Brain microvascular endothelial cell (primary cell): ENCODE measurements around the gene ANKRD55.
"Not testable (repeated sequence)": the region's sequence is repeated elsewhere in the genome, so short reads cannot be mapped to it uniquely, and the experiment has no call there.

ENCODE experiments used
- DNase-seq: peaks from one replicate; pipeline ENCODE4 v3.0.0-alpha.2; 2020
- H3K27ac ChIP-seq: fragments of 250-450 bp; sonication (Bioruptor Pico); 2 replicates; pipeline ENCODE4 v1.5.1; 2020; ENCODE audit warnings: mild to moderate bottlenecking, moderate library complexity
- H3K27me3 ChIP-seq: fragments of 250-450 bp; sonication (Bioruptor Pico); replicated peaks from 2 replicates; pipeline ENCODE4 v1.5.1; 2020; ENCODE audit warnings: mild to moderate bottlenecking
- H3K36me3 ChIP-seq: fragments of 250-450 bp; sonication (Bioruptor Pico); replicated peaks from 2 replicates; pipeline ENCODE4 v1.5.1; 2020; ENCODE audit warnings: mild to moderate bottlenecking
- H3K4me3 ChIP-seq: 2 replicates; pipeline ENCODE4 v1.5.1; 2011; ENCODE audit warnings: low read depth, mild to moderate bottlenecking, control low read depth, low read length, moderate library complexity
- in situ Hi-C: cut with HindIII; loops from 2 replicates; pipeline ENCODE4 v1.10.0; 2017; ENCODE audit warnings: low sequenced_read_pairs, low pct_ligation_motif_present
- TF ChIP-seq, protein P1 (sequence below): IDR thresholded peaks from 2 replicates; pipeline ENCODE4 v1.5.1; 2011; ENCODE audit warnings: low read depth, mild to moderate bottlenecking, moderate library complexity, low read length, control low read depth, inconsistent platforms; ENCODE audit errors: missing control alignments

Gene ANKRD55

DNA sequence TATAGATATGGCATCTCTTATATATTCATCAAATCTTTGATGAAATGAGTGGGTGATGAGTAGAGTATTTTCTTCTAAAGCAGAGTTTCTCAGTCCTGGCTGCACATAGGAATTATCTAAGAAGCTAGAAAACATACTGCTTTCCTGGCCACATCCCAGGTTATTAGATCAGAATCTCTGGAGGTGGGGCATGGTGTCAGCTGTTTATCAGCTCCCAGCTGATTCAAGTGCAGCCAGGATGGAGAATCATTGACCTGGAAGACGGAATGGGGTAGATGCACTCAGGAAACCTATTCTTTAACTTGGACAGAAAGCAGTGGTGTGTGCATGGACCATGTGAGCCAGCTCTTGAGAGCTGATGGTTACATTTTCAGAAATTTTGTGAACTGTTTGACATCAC is 130.2 kb downstream of the ANKRD55 start:
- in situ Hi-C loops = no loop called here
- H3K27me3 ChIP-seq = no peaks in the 10 kb centered on the region
- H3K27ac ChIP-seq = no peak overlapping the region
- TF ChIP-seq, protein P1, sequence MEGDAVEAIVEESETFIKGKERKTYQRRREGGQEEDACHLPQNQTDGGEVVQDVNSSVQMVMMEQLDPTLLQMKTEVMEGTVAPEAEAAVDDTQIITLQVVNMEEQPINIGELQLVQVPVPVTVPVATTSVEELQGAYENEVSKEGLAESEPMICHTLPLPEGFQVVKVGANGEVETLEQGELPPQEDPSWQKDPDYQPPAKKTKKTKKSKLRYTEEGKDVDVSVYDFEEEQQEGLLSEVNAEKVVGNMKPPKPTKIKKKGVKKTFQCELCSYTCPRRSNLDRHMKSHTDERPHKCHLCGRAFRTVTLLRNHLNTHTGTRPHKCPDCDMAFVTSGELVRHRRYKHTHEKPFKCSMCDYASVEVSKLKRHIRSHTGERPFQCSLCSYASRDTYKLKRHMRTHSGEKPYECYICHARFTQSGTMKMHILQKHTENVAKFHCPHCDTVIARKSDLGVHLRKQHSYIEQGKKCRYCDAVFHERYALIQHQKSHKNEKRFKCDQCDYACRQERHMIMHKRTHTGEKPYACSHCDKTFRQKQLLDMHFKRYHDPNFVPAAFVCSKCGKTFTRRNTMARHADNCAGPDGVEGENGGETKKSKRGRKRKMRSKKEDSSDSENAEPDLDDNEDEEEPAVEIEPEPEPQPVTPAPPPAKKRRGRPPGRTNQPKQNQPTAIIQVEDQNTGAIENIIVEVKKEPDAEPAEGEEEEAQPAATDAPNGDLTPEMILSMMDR = no peak
- H3K36me3 ChIP-seq = no peaks in the 10 kb centered on the region
- H3K4me3 ChIP-seq = no peak overlapping the region
- no peak for DNase-seq

DNA sequence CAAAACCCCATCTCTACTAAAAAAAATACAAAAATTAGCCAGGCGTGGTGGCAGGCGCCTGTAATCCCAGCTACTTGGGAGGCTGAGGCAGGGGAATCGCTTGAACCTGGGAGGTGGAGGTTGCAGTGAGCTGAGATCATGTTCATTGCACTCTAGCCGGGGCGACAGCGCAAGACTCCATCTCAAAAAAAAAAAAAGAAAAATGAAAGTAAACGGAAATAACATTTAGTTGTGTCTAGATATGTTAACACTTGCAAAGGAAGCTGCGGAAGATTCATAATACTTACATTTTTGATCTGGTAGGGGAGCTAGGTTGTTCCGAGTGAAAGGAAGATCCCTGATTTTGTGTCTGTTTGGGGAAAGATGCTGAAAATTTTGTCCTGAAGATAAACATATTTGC is 130.9 kb downstream of the ANKRD55 start:
- H3K4me3 ChIP-seq, H3K27me3 ChIP-seq, in situ Hi-C loops, DNase-seq, H3K36me3 ChIP-seq, H3K27ac ChIP-seq: not testable (repeated sequence)

DNA sequence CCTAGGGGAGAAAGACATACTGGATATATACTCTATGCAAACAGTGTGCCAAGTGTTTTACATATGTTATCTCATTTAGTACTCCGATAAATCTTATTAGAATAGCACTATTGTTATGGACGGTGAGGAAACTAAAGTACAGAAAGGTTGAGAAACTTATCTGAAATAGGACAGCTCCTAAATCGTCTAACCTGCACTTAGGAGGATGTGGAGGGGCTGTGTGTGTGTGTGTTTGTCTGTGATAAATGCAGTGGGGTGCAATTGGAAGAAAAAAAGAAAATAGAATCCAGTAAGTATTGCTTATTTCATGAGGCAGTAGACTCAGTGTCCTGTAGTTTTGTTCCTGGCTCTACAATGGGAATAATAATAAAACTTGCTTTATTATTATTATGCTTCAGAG is 131.9 kb downstream of the ANKRD55 start:
- Histone ChIP-seq H3K27ac (no peak overlapping the region), H3K4me3 (no peak overlapping the region), H3K27me3 (no peaks in the 10 kb centered on the region), H3K36me3 (no peaks in the 10 kb centered on the region)
- in situ Hi-C loops = no loop called here
- DNase-seq = no peak
- TF ChIP-seq, protein P1 = no peak

DNA sequence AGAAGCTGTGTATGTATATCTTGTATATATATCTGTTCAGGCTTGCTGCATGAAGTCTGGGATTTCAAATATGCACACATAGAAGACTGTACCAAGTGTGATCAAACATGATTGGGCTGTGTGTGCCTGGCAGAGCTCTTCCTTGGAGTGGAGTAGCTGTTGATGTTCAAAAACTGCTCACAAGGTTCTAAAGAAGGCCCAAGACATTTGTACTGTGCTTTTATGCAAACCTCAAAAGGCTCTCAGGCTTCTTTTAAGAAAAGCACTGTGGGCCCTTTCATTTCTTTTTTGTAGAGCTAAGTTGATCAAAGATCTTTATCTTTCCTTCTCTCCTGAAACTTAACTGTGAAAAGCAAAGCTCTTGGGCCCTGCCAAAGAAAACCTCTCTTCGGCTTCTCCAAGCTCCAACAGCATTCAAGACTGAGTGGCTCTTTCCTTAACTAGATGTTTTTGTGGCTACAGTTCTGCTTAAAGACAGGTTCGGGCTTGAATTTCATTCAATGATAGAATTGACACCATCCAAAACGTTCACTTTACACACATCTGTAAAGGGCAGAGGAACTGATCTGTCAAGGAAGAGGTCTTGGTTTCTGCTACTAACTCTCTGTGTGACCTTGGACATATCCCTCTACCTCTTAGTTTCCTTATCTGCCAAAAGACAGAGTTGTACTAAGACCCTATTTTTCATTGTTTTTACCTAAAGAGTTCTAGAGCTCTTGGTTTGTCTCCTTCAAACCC is 132.5 kb downstream of the ANKRD55 start:
- DNase-seq = no peak
- Histone ChIP-seq H3K36me3 (no peaks in the 10 kb centered on the region), H3K27me3 (no peaks in the 10 kb centered on the region), H3K4me3 (no peak overlapping the region), H3K27ac (no peak overlapping the region)
- TF ChIP-seq, protein P1 = no peak
- in situ Hi-C loops = no loop called here

DNA sequence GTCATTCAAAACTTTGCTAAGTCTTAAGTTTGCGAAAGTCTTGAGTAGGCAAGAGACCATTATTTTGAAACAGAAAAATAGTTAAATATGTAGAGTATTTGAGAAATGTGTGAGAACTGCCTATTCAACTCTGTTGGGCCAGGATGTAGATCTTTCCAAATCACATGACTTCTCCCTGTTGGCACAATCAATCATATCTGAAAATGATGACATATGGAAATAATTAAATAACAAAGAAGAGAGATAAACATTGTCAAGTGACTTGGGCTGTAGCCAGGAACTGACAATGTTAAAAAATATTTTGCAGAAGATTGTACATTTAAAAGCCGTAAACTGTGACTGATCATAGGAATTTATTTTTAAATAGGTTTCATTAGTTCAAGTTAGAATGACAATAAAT is 133.8 kb downstream of the ANKRD55 start:
- H3K27ac ChIP-seq = no peak overlapping the region
- H3K36me3 ChIP-seq = no peaks in the 10 kb centered on the region
- H3K4me3 ChIP-seq = no peak overlapping the region
- in situ Hi-C loops = no loop called here
- TF ChIP-seq, protein P1 = no peak
- peak; percentile 24 for DNase-seq
- H3K27me3 ChIP-seq = no peaks in the 10 kb centered on the region

DNA sequence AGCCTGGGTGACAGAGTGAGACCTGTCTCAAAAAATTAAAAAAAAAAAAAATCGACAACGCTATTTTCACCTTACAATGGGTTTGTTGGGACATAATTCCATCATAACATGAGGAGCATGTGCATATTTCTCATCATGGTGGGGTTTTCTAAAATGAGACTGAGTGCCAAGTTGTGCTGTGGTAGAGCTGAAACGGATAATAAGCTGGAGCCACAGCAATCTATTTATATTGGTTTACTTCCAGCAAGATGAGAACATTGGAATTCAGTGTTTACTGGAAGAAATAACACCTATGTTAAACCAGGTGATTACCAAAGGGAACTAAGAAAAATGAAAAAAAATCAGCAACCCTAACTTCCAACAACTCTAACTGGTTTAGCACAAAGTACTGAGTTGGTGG is 136.1 kb downstream of the ANKRD55 start:
- DNase-seq = no peak
- TF ChIP-seq, protein P1 = no peak
- Histone ChIP-seq H3K36me3 (no peaks in the 10 kb centered on the region), H3K4me3 (no peak overlapping the region), H3K27ac (no peak overlapping the region), H3K27me3 (no peaks in the 10 kb centered on the region)
- in situ Hi-C loops = no loop called here
